ENCODE results near the gene PSME2. TPM values are rescaled to one million over a fixed set of nuclear protein-coding genes. Genes with fewer than 3 reads are reported as not detected.

The PSME2 gene
- total RNA-seq, 1 experiment from 2014 or later: 126 TPM

DNA sequence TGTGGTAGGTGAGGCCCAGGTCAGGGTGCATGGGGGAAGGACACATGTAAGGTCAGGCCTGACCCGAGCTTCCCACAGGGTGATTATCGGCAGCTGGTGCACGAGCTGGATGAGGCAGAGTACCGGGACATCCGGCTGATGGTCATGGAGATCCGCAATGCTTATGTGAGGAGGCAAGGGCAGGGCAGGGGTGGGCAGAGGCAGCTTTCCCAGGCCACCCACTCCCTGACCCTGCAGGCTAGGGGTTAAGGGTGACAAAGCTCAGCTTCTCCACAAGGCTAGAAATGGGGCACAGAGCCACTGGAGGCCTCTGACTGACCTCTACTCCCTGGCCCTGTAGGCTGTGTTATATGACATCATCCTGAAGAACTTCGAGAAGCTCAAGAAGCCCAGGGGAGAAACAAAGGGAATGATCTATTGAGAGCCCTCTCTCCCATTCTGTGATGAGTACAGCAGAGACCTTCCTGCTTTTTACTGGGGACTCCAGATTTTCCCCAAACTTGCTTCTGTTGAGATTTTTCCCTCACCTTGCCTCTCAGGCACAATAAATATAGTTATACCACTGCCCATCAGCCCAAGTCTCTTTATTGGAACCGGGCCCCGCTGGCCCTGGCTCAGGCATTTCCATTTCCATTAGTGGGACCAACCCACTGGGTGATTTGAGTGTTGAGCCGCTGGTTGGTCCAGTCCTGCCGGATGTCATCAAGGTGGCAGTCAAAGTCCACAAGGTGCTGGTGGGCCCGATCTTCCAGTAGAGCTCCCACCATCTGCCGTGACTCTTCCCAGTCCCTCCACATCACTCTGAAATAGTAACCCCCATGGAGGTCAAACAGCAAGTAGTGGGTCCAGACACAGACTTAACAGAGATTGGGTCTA, 7.8 kb downstream of the PSME2 start:
- no peak overlapping the region for H3K23ac ChIP-seq (ENCODE audit: insufficient read length, low read depth, low read length)
- H3K27ac Mint-ChIP-seq: peak overlapping the region in 1 of 3 experiments; percentile 52; a peak in 4 of 7 replicates

More for the DNA sequence above, 7.8 kb downstream of the PSME2 start:
- Histone ChIP-seq H2BK15ac (ENCODE audit: low read depth, low read length) (no peak overlapping the region), H2AK5ac (ENCODE audit: insufficient read length, low read length) (no peak overlapping the region), H4K5ac (ENCODE audit: insufficient read length, low read depth, low read length) (no peak overlapping the region), H2BK5ac (ENCODE audit: insufficient read length, low read length) (no peak overlapping the region), H3K56ac (ENCODE audit: insufficient read length, low read depth, low read length) (no peak overlapping the region), H4K8ac (replicated peaks; ENCODE audit: insufficient read length, low read depth, low read length) (no peak overlapping the region), H3K27ac (ENCODE audit: insufficient read length, low read depth, low read length) (no peak overlapping the region), H3K4ac (ENCODE audit: low read depth, low read length) (no peak overlapping the region), H3K79me1 (ENCODE audit: insufficient read depth, low read depth, low read length, poor library complexity, severe bottlenecking) (peaks cover 2% of the 10 kb centered on the region), H2AFZ (ENCODE audit: low read length) (no peak overlapping the region), H3K14ac (ENCODE audit: insufficient read depth, low read length) (no peak overlapping the region), H2BK120ac (ENCODE audit: low read depth, low read length, poor library complexity, severe bottlenecking) (no peak overlapping the region), H3K4me2 (ENCODE audit: insufficient read depth, insufficient read length, low read length) (no peak overlapping the region), H3K4me1 (ENCODE audit: insufficient read depth, low read length) (no peaks in the 10 kb centered on the region), H3T11ph (ENCODE audit: low read length) (no peak overlapping the region), H4K20me1 (ENCODE audit: control insufficient read depth, insufficient read depth, insufficient read length) (no peaks in the 10 kb centered on the region), H3K79me2 (ENCODE audit: insufficient read depth, low read length) (peaks cover 3% of the 10 kb centered on the region; the same call in 1 of the 2 replicates), H2BK12ac (ENCODE audit: insufficient read length, low read depth, low read length) (no peak overlapping the region), H3K9me3 (ENCODE audit: control insufficient read depth, low read depth, low read length) (no peaks in the 10 kb centered on the region), H3K18ac (ENCODE audit: insufficient read length, low read depth, low read length) (no peak overlapping the region), H2BK20ac (ENCODE audit: low read depth, low read length, poor library complexity, severe bottlenecking) (no peak overlapping the region), H3K23me2 (ENCODE audit: insufficient read length, low read depth, low read length, poor library complexity, severe bottlenecking) (peaks cover 10% of the 10 kb centered on the region), H3K27me3 (ENCODE audit: insufficient read depth, low read length) (no peaks in the 10 kb centered on the region), H3K9ac (ENCODE audit: extremely low read depth, insufficient read length, low read length) (no peak overlapping the region), H4K91ac (ENCODE audit: insufficient read length, low read depth, low read length) (no peak overlapping the region)
- WGBS (ENCODE audit: extremely low coverage, insufficient read length, low lambda C conversion rate): no CpG with 5 or more reads among the region's 13 CpGs
- Mint-ChIP-seq H3K4me1 (peaks cover 31 to 33% of the 10 kb centered on the region in 2 experiments), H3K36me3 (ENCODE audit: insufficient read depth in 1 of 3, low read depth in 3 of 3) (peaks cover 22 to 43% (median 37%) of the 10 kb centered on the region in 3 experiments), H3K27me3 (ENCODE audit: low read depth) (no peaks in the 10 kb centered on the region), H3K9me3 (0 out of 5 replicates have a peak, but pooled peaks cover 0 to 2% of the 10 kb centered on the region in 2 experiments), H3K4me3 (peak overlapping the region; percentile 98 to 100; a peak in 4 of 5 replicates)
- TF ChIP-seq, protein P1, sequence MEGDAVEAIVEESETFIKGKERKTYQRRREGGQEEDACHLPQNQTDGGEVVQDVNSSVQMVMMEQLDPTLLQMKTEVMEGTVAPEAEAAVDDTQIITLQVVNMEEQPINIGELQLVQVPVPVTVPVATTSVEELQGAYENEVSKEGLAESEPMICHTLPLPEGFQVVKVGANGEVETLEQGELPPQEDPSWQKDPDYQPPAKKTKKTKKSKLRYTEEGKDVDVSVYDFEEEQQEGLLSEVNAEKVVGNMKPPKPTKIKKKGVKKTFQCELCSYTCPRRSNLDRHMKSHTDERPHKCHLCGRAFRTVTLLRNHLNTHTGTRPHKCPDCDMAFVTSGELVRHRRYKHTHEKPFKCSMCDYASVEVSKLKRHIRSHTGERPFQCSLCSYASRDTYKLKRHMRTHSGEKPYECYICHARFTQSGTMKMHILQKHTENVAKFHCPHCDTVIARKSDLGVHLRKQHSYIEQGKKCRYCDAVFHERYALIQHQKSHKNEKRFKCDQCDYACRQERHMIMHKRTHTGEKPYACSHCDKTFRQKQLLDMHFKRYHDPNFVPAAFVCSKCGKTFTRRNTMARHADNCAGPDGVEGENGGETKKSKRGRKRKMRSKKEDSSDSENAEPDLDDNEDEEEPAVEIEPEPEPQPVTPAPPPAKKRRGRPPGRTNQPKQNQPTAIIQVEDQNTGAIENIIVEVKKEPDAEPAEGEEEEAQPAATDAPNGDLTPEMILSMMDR (conservative IDR thresholded peaks at IDR 0.05): no peak
- no peak for DNase-seq
